Skeletal muscle tissue (tissue), 4 donors: ENCODE data around the gene KL. TPM values are rescaled to one million over a fixed set of nuclear protein-coding genes. Genes with fewer than 3 reads are reported as not detected.

ENCODE experiments used
- H3K27ac ChIP-seq: one replicate; pipeline ENCODE4 v1.7.0; 2013; ENCODE audit warnings: mild to moderate bottlenecking, low read depth, low read length, inconsistent platforms
- H3K27me3 ChIP-seq, 3 donors: one replicate each; pipeline ENCODE4 v1.7.0; 2013; ENCODE audit warnings: low read length in 3 of 3; ENCODE audit not compliant: control insufficient read depth in 3 of 3, insufficient read depth in 3 of 3
- H3K36me3 ChIP-seq, 3 donors: one replicate each; pipeline ENCODE4 v1.7.0; 2013; ENCODE audit warnings: low read length in 3 of 3; ENCODE audit not compliant: control insufficient read depth in 3 of 3, insufficient read depth in 3 of 3
- H3K4me1 ChIP-seq, 3 donors: one replicate each; pipeline ENCODE4 v1.7.0; 2013; ENCODE audit warnings: low read length in 3 of 3, mild to moderate bottlenecking in 3 of 3; ENCODE audit not compliant: control insufficient read depth in 3 of 3, insufficient read depth in 3 of 3
- H3K4me3 ChIP-seq, 3 donors: one replicate each; pipeline ENCODE4 v1.7.0; 2013; ENCODE audit warnings: low read length in 3 of 3
- H3K9ac ChIP-seq, 3 donors: one replicate each; pipeline ENCODE4 v1.7.0; 2013; ENCODE audit warnings: low read length in 3 of 3, mild to moderate bottlenecking in 3 of 3, moderate library complexity in 2 of 3, low read depth in 1 of 3
- H3K9me3 ChIP-seq, 3 donors: one replicate each; pipeline ENCODE4 v1.7.0; 2013; ENCODE audit warnings: low read length in 3 of 3; ENCODE audit not compliant: control insufficient read depth in 3 of 3
- total RNA-seq: library from RNA; depleted of rRNA; stranded (reverse); fragments of >200 nt; gene quantifications from one replicate; pipeline ENCODE4 v1.2.3, GENCODE V29; 2014
- donor health status: Osteomylitis.

The KL gene
- total RNA-seq, 1 donor from 2014 or later: 2.6 TPM

- Histone ChIP-seq H3K36me3 (peaks cover 22 to 36% (median 34%) of the 10 kb centered on the region in 3 donors), H3K4me3 (no peak overlapping the region), H3K9ac (no peak overlapping the region), H3K9me3 (no peaks in the 10 kb centered on the region), H3K27me3 (no peaks in the 10 kb centered on the region), H3K4me1 (peaks cover 29 to 33% (median 32%) of the 10 kb centered on the region in 3 donors), H3K27ac (no peak overlapping the region)
Measured at GRCh38 chr13:33112766-33113165, 96.5 kb downstream of the KL start.

DNA sequence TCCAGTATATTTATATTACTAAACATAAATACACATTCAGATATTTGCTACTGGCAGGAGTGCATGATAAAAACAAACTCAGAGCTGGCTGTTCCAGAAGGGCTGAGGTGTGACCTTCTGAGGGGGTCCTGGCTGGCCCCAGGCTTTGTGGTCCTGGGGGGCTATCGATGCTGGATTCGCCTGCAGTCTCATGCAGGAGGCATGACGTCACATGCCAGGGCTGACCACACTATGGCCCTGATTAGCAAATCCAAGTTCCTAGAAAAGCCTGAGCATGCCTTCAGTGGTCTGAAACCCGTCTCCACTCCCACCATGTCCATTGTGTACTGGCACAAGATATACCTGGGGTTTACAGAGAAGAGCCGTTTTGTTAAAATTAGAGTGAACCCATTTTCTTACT, 97.9 kb downstream of the KL start:
- Histone ChIP-seq H3K4me3 (no peak overlapping the region), H3K27ac (no peak overlapping the region), H3K36me3 (peaks cover 34 to 39% (median 35%) of the 10 kb centered on the region in 3 donors), H3K9ac (no peak overlapping the region), H3K27me3 (no peaks in the 10 kb centered on the region), H3K9me3 (no peaks in the 10 kb centered on the region), H3K4me1 (peaks cover 23 to 27% (median 23%) of the 10 kb centered on the region in 3 donors)

GRCh38 chr13:33115274-33115673, 99.1 kb downstream of the KL start:
- Histone ChIP-seq H3K9me3 (no peaks in the 10 kb centered on the region), H3K4me3 (no peak overlapping the region), H3K9ac (no peak overlapping the region), H3K27me3 (no peaks in the 10 kb centered on the region), H3K27ac (no peak overlapping the region), H3K36me3 (peaks cover 28 to 34% (median 32%) of the 10 kb centered on the region in 3 donors), H3K4me1 (peaks cover 12 to 20% (median 16%) of the 10 kb centered on the region in 3 donors)
